Measurements from ENCODE around the gene CPB1.

- TF ChIP-seq REST (IDR thresholded peaks at IDR 0.05; ENCODE audit: insufficient read depth in 1 of 2, low read depth in 2 of 2, low read length in 2 of 2) (no peak), POLR2AphosphoS5 (IDR thresholded peaks at IDR 0.05; ENCODE audit: low read depth, low read length) (no peak)
These were observed 74.6 kb downstream of the CPB1 start for GRCh38 chr3:148901987-148902791.

Data from PFSK-1 (cell line).